Epithelial cell of proximal tubule (primary cell): Measurements from ENCODE around the gene UBN1. TPM values are rescaled to one million over a fixed set of nuclear protein-coding genes. Genes with fewer than 3 reads are reported as not detected.

Experiments
- DNase-seq: peaks from one replicate; pipeline ENCODE4 v3.0.0-alpha.2; 2011; ENCODE audit warnings: low read depth
- H3K4me3 ChIP-seq: 2 replicates; pipeline ENCODE4 v1.5.1; 2011; ENCODE audit warnings: low read depth, mild to moderate bottlenecking, low read length
- CTCF ChIP-seq: conservative IDR thresholded peaks from 2 replicates; pipeline ENCODE4 v1.5.1; 2012; ENCODE audit warnings: low read depth, mild to moderate bottlenecking, low read length
- total RNA-seq: library from RNA; depleted of rRNA; stranded (reverse); fragments of >200 nt; gene quantifications from 2 replicates; pipeline ENCODE4 v1.2.3, GENCODE V29; 2015

The UBN1 gene
- total RNA-seq, 1 donor from 2014 or later, result 24.5 TPM

- TF ChIP-seq CTCF, result no peak
- DNase-seq, result no peak
Measured at GRCh38 chr16:4904942-4905615, 57.8 kb downstream of the UBN1 start.

GRCh38 chr16:4908854-4909401 is 61.6 kb downstream of the UBN1 start:
- TF ChIP-seq CTCF, result no peak
- no peak for DNase-seq
- H3K4me3 ChIP-seq, result no peak overlapping the region

More at GRCh38 chr16:4904942-4905615, 57.8 kb downstream of the UBN1 start:
- H3K4me3 ChIP-seq, result no peak overlapping the region

- no peak overlapping the region for H3K4me3 ChIP-seq
- DNase-seq, result no peak
- peak; percentile 7 for TF ChIP-seq CTCF
Measured at GRCh38 chr16:4909825-4910224, 62.5 kb downstream of the UBN1 start.

- no peak for TF ChIP-seq CTCF
- H3K4me3 ChIP-seq, result no peak overlapping the region
- no peak for DNase-seq
Measured at GRCh38 chr16:4910828-4911227, 63.5 kb downstream of the UBN1 start.

- no peak for DNase-seq
- no peak for TF ChIP-seq CTCF
- H3K4me3 ChIP-seq, result no peak overlapping the region
Measured at GRCh38 chr16:4911970-4912386, 64.7 kb downstream of the UBN1 start.

- no peak overlapping the region for H3K4me3 ChIP-seq
- no peak for TF ChIP-seq CTCF
- DNase-seq, result no peak
Measured at GRCh38 chr16:4913130-4913773, 66.0 kb downstream of the UBN1 start.
